Smooth muscle cell (in vitro differentiated cells): ENCODE results near the gene CYB5D1. TPM values are rescaled to one million over a fixed set of nuclear protein-coding genes. Genes with fewer than 3 reads are reported as not detected.

ENCODE experiments used
- DNase-seq: peaks from one replicate; lab custom pipeline; 2025; ENCODE audit not compliant: unreplicated experiment; lab: John Stamatoyannopoulos, UW
- H2AFZ ChIP-seq: fragments of 200-600 bp; sonication (generic); 2 replicates; pipeline ENCODE4 v1.6.0; 2016; ENCODE audit warnings: antibody characterized with exemption, low read depth, mild to moderate bottlenecking
- H3F3A ChIP-seq: fragments of 200-600 bp; sonication (generic); 2 replicates; pipeline ENCODE4 v1.6.0; 2017; ENCODE audit warnings: antibody characterized with exemption, low read depth
- H3K27ac ChIP-seq: fragments of 200-600 bp; sonication (generic); 2 replicates; pipeline ENCODE4 v1.5.1; 2016; ENCODE audit warnings: low read depth, mild to moderate bottlenecking
- H3K27me3 ChIP-seq: fragments of 200-600 bp; sonication (generic); 2 replicates; pipeline ENCODE4 v1.6.1; 2016; ENCODE audit warnings: low read depth, mild to moderate bottlenecking
- H3K36me3 ChIP-seq: fragments of 200-600 bp; sonication (generic); 2 replicates; pipeline ENCODE4 v1.5.1; 2016; ENCODE audit warnings: low read depth
- H3K4me1 ChIP-seq: fragments of 200-600 bp; sonication (generic); 2 replicates; pipeline ENCODE4 v1.5.1; 2016; ENCODE audit warnings: low read depth
- H3K4me2 ChIP-seq: fragments of 200-600 bp; sonication (generic); 2 replicates; pipeline ENCODE4 v1.6.0; 2016; ENCODE audit warnings: mild to moderate bottlenecking
- H3K4me3 ChIP-seq: fragments of 200-600 bp; sonication (generic); 2 replicates; pipeline ENCODE4 v1.5.1; 2016; ENCODE audit warnings: mild to moderate bottlenecking
- H3K79me2 ChIP-seq: fragments of 200-600 bp; sonication (generic); 2 replicates; pipeline ENCODE4 v1.6.0; 2016; ENCODE audit warnings: low read depth, mild to moderate bottlenecking
- H3K9ac ChIP-seq: fragments of 200-600 bp; sonication (generic); 2 replicates; pipeline ENCODE4 v1.6.0; 2016; ENCODE audit warnings: low read depth
- H3K9me3 ChIP-seq: fragments of 200-600 bp; sonication (generic); replicated peaks from 2 replicates; pipeline ENCODE4 v1.5.1; 2016; ENCODE audit warnings: low read depth
- H4K20me1 ChIP-seq: fragments of 200-600 bp; sonication (generic); 2 replicates; pipeline ENCODE4 v1.6.0; 2016; ENCODE audit warnings: low read depth
- WGBS: methylation state at CpG from one replicate; pipeline ENCODE4 v1.1.7; 2016; ENCODE audit warnings: low lambda C conversion rate; 5-methylcytosine and 5-hydroxymethylcytosine counted together
- polyA plus RNA-seq: library from polyadenylated mRNA; unstranded; fragments of >200 nt; fragmentation: Nextera tagmentation; extraction: Ambion mirVana; gene quantifications from 2 replicates; pipeline ENCODE4 v1.2.1, GENCODE V29; 2016
- total RNA-seq: library from RNA; depleted of rRNA; stranded (reverse); fragments of >200 nt; gene quantifications from 2 replicates; pipeline ENCODE4 v1.2.3, GENCODE V29; 2014
- TF ChIP-seq, protein P1 (sequence below): fragments of 200-600 bp; sonication (generic); IDR thresholded peaks from 2 replicates; pipeline ENCODE4 v1.5.1; 2017; ENCODE audit warnings: borderline replicate concordance, mild to moderate bottlenecking, antibody characterized with exemption; ENCODE audit not compliant: insufficient read depth, poor library complexity, severe bottlenecking

CYB5D1 gene
- total and polyA plus RNA-seq, 2 experiments from 2014 or later, result 6.6 to 9.3 TPM

GRCh38 chr17:7844292-7845154 lies 13.3 kb upstream of the CYB5D1 start:
- DNase-seq, result peak; percentile 58
- peak overlapping the region; percentile 66 for H3K4me3 ChIP-seq
- H3K9me3 ChIP-seq, result no peaks in the 10 kb centered on the region
- peak overlapping the region; percentile 100 for H3K27ac ChIP-seq
- H3K27me3 ChIP-seq, result no peaks in the 10 kb centered on the region
- H3F3A ChIP-seq, result peaks cover 27% of the 10 kb centered on the region
- TF ChIP-seq, protein P1, sequence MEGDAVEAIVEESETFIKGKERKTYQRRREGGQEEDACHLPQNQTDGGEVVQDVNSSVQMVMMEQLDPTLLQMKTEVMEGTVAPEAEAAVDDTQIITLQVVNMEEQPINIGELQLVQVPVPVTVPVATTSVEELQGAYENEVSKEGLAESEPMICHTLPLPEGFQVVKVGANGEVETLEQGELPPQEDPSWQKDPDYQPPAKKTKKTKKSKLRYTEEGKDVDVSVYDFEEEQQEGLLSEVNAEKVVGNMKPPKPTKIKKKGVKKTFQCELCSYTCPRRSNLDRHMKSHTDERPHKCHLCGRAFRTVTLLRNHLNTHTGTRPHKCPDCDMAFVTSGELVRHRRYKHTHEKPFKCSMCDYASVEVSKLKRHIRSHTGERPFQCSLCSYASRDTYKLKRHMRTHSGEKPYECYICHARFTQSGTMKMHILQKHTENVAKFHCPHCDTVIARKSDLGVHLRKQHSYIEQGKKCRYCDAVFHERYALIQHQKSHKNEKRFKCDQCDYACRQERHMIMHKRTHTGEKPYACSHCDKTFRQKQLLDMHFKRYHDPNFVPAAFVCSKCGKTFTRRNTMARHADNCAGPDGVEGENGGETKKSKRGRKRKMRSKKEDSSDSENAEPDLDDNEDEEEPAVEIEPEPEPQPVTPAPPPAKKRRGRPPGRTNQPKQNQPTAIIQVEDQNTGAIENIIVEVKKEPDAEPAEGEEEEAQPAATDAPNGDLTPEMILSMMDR, result no peak
- H3K9ac ChIP-seq, result peak overlapping the region; percentile 100
- no peak overlapping the region for H2AFZ ChIP-seq
- peak overlapping the region; percentile 90 for H3K4me2 ChIP-seq
- WGBS, result 1% methylated on average over 64 of the region's 71 CpGs
- peaks cover 54% of the 10 kb centered on the region for H3K79me2 ChIP-seq
- no peaks in the 10 kb centered on the region for H3K36me3 ChIP-seq
- H4K20me1 ChIP-seq, result peaks cover 71% of the 10 kb centered on the region
- peaks cover 21% of the 10 kb centered on the region for H3K4me1 ChIP-seq

DNA sequence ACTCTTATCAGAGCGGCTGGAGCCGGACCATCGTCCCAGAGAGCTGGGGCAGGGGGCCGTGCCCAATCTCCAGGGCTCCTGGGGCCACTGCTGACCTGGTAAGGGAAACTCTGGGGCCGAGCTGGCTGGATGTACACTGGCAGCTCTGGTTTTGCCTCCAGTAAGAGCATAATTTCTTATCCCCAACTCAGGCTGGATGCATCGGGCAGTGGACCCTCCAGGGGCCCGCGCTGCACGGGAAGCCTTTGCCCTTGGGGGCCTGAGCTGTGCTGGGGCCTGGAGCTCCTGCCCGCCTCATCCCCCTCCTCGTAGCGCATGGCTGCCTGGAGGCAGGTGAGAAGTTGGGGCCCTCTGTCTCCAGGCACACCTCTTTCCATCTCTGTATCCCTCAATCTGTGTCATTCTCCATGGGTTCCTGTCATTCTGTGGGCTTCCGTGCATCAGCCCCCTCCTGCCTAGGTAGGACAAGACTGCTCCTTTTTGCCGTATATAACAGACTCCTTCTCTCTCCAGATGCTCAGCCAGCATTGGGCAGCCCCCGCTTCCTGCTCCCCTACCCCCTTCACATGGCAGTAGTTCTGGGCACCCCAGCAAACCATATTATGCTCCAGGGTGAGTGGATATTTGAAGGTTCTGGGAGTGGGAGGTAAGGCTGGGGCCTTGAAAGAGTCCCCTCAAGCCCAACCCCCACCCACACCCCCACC lies 12.3 kb upstream of the CYB5D1 start:
- TF ChIP-seq, protein P1, result no peak
- Histone ChIP-seq H3K4me3 (peak overlapping the region; percentile 66), H3K9ac (peak overlapping the region; percentile 100), H3K9me3 (no peaks in the 10 kb centered on the region), H4K20me1 (peaks cover 73% of the 10 kb centered on the region), H3K79me2 (peaks cover 52% of the 10 kb centered on the region), H3K4me1 (peaks cover 12% of the 10 kb centered on the region), H3K27ac (peak overlapping the region; percentile 100), H3K4me2 (peak overlapping the region; percentile 90), H3K27me3 (no peaks in the 10 kb centered on the region), H3K36me3 (no peaks in the 10 kb centered on the region), H3F3A (peaks cover 18% of the 10 kb centered on the region), H2AFZ (no peak overlapping the region)
- no peak for DNase-seq
- WGBS, result 90% methylated on average over 15 of the region's 15 CpGs

GRCh38 chr17:7846063-7846735 lies 11.6 kb upstream of the CYB5D1 start:
- peaks cover 6% of the 10 kb centered on the region for H3K4me1 ChIP-seq
- TF ChIP-seq, protein P1, result no peak
- no peaks in the 10 kb centered on the region for H3K27me3 ChIP-seq
- no peaks in the 10 kb centered on the region for H3K36me3 ChIP-seq
- DNase-seq, result no peak
- H2AFZ ChIP-seq, result no peak overlapping the region
- no peak overlapping the region for H3K4me3 ChIP-seq
- no peak overlapping the region for H3K27ac ChIP-seq
- H3K4me2 ChIP-seq, result no peak overlapping the region
- H4K20me1 ChIP-seq, result peaks cover 73% of the 10 kb centered on the region
- peaks cover 18% of the 10 kb centered on the region for H3F3A ChIP-seq
- no peak overlapping the region for H3K9ac ChIP-seq
- peaks cover 54% of the 10 kb centered on the region for H3K79me2 ChIP-seq
- 94% methylated on average over 22 of the region's 22 CpGs for WGBS
- no peaks in the 10 kb centered on the region for H3K9me3 ChIP-seq
